Retina (tissue), 1 donor: Measurements from ENCODE around the gene MPIG6B.
A peak's percentile ranks its signal among the peaks of the same experiment; 100 is the strongest.

Source experiments
- DNase-seq: peaks from one replicate; pipeline ENCODE4 v3.0.0-alpha.2; 2016

MPIG6B gene

DNA sequence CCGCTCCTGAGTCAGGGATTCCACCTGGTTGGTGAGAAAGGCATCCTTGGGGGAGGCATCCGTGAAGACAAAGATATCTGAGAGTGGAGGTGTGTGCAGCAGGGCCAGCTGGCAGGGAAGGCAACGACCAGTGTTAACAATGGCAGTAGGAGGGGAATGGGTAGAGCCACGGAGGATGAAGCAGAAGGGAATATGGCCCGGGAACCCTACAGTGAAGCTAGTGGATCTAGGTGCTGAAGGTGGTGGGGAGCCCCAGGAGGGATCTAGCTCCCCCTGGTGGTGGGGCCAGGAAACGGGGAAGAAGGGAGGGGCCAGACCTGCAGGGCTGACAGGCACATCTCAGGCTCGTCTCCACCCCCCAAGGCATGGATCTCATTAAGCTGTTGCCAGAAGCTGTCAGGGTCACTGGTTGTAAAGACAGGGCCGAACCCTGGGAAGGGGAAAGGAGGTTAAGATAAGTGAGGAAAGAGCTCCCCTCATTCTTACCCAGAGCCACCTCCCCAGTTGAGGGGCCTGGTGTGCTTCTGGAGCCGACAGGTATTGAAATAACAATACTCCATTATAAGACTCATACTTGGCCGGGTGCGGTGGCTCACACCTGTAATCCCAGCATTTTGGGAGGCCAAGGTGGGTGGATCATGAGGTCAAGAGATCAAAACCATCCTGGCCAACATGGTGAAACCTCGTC lies 46.7 kb downstream of the MPIG6B start:
- DNase-seq, result peak; percentile 29

DNA sequence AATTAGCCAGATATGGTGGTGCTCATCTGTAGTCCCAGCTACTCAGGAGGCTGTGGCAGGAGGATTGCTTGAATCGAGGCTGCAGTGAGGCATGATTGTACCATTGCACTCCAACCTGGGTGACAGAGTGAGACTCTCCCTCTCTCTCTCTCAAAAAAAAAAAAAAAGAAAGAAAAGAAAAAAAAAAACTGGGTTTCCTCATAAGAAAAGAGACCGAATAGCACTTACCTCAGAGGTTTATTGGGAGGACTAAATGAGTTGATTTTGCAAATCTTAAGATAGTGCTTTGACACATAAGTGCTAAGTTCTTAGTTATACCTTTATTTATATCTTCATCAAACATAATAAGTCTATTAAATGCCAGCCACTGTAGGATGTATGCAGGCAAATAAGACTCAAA lies 47.7 kb downstream of the MPIG6B start:
- DNase-seq, result no peak

DNA sequence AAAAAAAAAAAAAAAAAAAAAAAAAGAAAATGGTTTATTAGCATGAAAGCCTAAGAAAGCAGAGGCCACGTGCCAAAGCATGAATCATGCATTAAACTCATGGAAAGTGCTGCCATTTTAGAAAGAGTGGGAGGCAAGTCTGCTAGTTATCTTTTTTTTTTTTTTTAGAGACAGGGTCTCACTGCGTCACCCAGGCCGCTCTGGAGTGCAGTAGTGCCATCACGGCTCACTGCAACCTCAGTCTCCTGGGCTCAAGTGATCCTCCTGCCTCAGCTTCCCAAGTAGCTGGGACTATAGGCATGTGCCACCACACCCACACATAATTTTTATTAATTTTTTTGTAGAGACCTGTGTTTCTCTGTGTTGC lies 48.8 kb downstream of the MPIG6B start:
- no peak for DNase-seq

DNA sequence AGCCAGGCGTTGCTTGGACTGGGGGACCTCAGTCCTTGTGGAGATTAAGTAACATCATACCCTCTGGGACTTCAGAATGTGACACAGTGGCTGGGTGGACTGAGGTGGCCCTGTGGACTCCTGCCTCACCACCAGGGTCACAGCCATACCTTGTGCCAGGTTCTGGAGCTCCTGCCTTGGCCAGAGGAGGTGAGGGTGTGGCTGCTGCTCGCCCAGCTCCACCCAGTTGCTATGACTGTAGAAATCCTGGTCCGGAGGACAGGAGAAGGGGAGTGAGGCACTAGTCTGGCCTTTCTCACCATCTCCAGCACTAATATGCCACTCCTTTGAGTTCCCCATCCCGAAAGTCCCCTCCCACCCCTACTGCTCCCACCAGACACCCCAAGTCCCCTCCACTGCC lies 52.0 kb downstream of the MPIG6B start:
- DNase-seq, result no peak

DNA sequence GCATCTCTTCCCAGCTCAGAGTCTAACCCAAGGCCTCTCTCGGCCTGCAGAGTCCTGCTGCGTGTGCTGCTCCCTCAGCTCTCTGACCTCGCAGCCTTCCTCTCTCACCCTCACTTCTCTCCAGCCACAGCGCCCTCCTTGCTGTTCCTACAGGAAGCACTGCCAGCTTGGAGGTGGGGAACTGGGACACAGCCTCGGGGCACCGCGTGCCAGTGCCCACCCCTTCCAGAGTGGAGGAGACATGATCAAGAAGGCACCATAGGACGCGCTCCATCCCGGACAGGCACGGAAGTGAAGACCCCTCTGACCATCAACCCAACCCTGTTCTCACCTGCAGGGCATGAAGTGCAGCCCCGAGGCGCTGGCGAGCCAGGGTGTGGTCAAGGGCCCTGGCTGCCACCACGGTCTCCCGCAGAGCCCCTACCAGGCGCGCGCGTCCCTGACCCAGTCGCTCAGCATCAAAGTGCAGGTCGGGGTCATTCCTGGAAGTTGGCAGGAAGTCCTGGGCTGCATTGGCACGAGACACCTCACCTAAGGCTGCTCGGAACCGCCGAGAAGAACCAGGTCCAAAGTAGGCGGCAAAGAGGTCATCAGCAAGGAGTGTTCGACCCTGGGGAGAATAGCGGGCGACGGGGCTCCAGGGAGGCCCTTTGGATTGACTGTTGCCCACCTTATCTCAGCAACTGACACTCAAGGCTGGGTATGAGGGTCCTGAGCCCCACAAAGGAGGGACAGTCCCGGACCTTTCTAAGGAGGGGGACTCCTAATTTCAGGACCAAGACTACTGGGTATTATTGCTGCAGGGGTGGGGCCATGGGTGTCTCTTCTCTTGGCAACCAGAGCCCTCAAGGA lies 52.7 kb downstream of the MPIG6B start:
- DNase-seq, result no peak
